ENCODE data around the gene PTPRH.

DNA sequence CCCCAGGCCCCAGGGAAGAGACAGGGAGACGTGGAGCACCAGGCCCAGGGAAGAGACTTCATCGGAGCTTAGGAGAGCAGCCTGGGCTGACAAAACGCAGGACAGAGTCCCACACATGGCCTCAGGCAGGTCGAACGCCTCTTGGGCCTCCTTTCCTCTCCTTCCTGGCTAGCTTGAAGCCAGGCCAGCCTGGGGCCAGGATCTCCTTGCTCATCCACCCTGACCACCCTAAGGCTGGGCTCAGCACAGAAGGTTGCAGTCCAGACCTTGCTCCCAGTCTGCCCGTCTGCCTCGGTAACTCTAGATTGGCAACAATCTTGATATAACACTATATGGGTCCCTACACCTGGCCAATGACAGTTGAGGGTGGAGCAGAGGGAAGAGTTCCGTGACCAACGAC is 39.4 kb upstream of the PTPRH start:
- TF ChIP-seq, protein P1, sequence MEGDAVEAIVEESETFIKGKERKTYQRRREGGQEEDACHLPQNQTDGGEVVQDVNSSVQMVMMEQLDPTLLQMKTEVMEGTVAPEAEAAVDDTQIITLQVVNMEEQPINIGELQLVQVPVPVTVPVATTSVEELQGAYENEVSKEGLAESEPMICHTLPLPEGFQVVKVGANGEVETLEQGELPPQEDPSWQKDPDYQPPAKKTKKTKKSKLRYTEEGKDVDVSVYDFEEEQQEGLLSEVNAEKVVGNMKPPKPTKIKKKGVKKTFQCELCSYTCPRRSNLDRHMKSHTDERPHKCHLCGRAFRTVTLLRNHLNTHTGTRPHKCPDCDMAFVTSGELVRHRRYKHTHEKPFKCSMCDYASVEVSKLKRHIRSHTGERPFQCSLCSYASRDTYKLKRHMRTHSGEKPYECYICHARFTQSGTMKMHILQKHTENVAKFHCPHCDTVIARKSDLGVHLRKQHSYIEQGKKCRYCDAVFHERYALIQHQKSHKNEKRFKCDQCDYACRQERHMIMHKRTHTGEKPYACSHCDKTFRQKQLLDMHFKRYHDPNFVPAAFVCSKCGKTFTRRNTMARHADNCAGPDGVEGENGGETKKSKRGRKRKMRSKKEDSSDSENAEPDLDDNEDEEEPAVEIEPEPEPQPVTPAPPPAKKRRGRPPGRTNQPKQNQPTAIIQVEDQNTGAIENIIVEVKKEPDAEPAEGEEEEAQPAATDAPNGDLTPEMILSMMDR (IDR thresholded peaks at IDR 0.05 in 8 of 11, conservative IDR thresholded peaks at IDR 0.05 in 3 of 11) = no peak
- TF ChIP-seq POLR2AphosphoS5 (IDR thresholded peaks at IDR 0.05) = peak in 1 of 3 donors; percentile 12

Data from spleen (tissue), 7 donors.